ENCODE data around the gene CD84.
"Not testable (repeated sequence)": the region's sequence is repeated elsewhere in the genome, so short reads cannot be mapped to it uniquely, and the experiment has no call there.

The CD84 gene

GRCh38 chr1:160539990-160540858, 39.1 kb downstream of the CD84 start:
- DNase-seq = no peak

GRCh38 chr1:160539684-160539989, 39.7 kb downstream of the CD84 start:
- no peak for DNase-seq

- DNase-seq = peak; percentile 11
Measured at GRCh38 chr1:160538985-160539651, 40.2 kb downstream of the CD84 start.

GRCh38 chr1:160537714-160538665, 41.3 kb downstream of the CD84 start:
- no peak for DNase-seq

GRCh38 chr1:160534823-160535605, 44.3 kb downstream of the CD84 start:
- no peak for DNase-seq

- DNase-seq = not testable (repeated sequence)
Measured at GRCh38 chr1:160532557-160532813, 46.8 kb downstream of the CD84 start.

GRCh38 chr1:160531809-160532556, 47.3 kb downstream of the CD84 start:
- not testable (repeated sequence) for DNase-seq

GRCh38 chr1:160529401-160529952, 49.8 kb downstream of the CD84 start:
- DNase-seq = not testable (repeated sequence)

- DNase-seq = not testable (repeated sequence)
Measured at GRCh38 chr1:160523789-160524188, 55.5 kb downstream of the CD84 start.

GRCh38 chr1:160522622-160523345, 56.5 kb downstream of the CD84 start, which contains the start of gene SLAMF6:
Gene SLAMF6 (minus strand): TSS chr1:160523255. CDS start chr1:160523192, 63 bp downstream.
- DNase-seq = peak; percentile 8

GRCh38 chr1:160522136-160522535, 57.2 kb downstream of the CD84 start:
- no peak for DNase-seq

GRCh38 chr1:160521554-160521953, 57.7 kb downstream of the CD84 start:
- DNase-seq = no peak

GRCh38 chr1:160520999-160521398, 58.3 kb downstream of the CD84 start:
- DNase-seq = no peak

- no peak for DNase-seq
Measured at GRCh38 chr1:160520582-160520981, 58.7 kb downstream of the CD84 start.

GRCh38 chr1:160519642-160520435, 59.5 kb downstream of the CD84 start:
- no peak for DNase-seq

GRCh38 chr1:160517519-160517918, 61.8 kb downstream of the CD84 start:
- DNase-seq = not testable (repeated sequence)

- not testable (repeated sequence) for DNase-seq
Measured at GRCh38 chr1:160515908-160516307, 63.4 kb downstream of the CD84 start.

GRCh38 chr1:160504651-160505050, 74.6 kb downstream of the CD84 start:
- no peak for DNase-seq

GRCh38 chr1:160503087-160503486, 76.2 kb downstream of the CD84 start:
- DNase-seq = no peak
